Thymus (tissue), 11 donors: Measurements from ENCODE around the gene PRCC. TPM values are rescaled to one million over a fixed set of nuclear protein-coding genes. Genes with fewer than 3 reads are reported as not detected.
A peak's percentile ranks its signal among the peaks of the same experiment; 100 is the strongest.

Source experiments
- DNase-seq, 9 donors: peaks; one replicate each; pipeline ENCODE4 v3.0.0-alpha.2; 2013; ENCODE audit warnings: low spot score in 9 of 9, low read depth in 6 of 9, missing footprints in 1 of 9
- H3K27ac ChIP-seq, 2 donors: one replicate each; pipeline ENCODE4 v1.5.1; 2013; ENCODE audit warnings: control low read depth in 1 of 2, low read depth in 1 of 2, low read length in 1 of 2, mild to moderate bottlenecking in 1 of 2, moderate library complexity in 1 of 2
- H3K27me3 ChIP-seq, 2 donors: one replicate each; pipeline ENCODE4 v1.5.1; 2013; ENCODE audit warnings: low read length in 1 of 2; ENCODE audit not compliant: control insufficient read depth in 2 of 2, insufficient read depth in 1 of 2
- H3K36me3 ChIP-seq, 2 donors: one replicate each; pipeline ENCODE4 v1.5.1; 2013; ENCODE audit warnings: low read length in 1 of 2, mild to moderate bottlenecking in 1 of 2, moderate library complexity in 1 of 2; ENCODE audit not compliant: control insufficient read depth in 2 of 2, insufficient read depth in 2 of 2
- H3K4me1 ChIP-seq, 2 donors: one replicate each; pipeline ENCODE4 v1.5.1; 2013; ENCODE audit warnings: low read length in 2 of 2; ENCODE audit not compliant: control insufficient read depth in 2 of 2, insufficient read depth in 2 of 2
- H3K4me3 ChIP-seq, 2 donors: one replicate each; pipeline ENCODE4 v1.5.1; 2013; ENCODE audit warnings: low read length in 2 of 2, control low read depth in 1 of 2, mild to moderate bottlenecking in 1 of 2
- H3K9me3 ChIP-seq, 2 donors: one replicate each; pipeline ENCODE4 v1.5.1; 2013; ENCODE audit warnings: low read length in 1 of 2, mild to moderate bottlenecking in 1 of 2; ENCODE audit not compliant: control insufficient read depth in 2 of 2, insufficient read depth in 1 of 2
- WGBS: extraction: QIAGEN DNeasy Blood & Tissue Kit; methylation state at CpG from one replicate; pipeline ENCODE4 v1.1.7; 2013; 5-methylcytosine and 5-hydroxymethylcytosine counted together
- polyA plus RNA-seq: library from polyadenylated mRNA; stranded (reverse); fragments of 200-250 nt; gene quantifications from one replicate; pipeline ENCODE4 v1.2.3, GENCODE V29; 2013
- total RNA-seq: library from RNA; stranded (reverse); fragments of 120-200 nt; gene quantifications from one replicate; pipeline ENCODE4 v1.2.4, GENCODE V29; 2013
- donor health status: healthy.

The PRCC gene
- total and polyA plus RNA-seq, 2 donors = 29.1 to 72.9 TPM

DNA sequence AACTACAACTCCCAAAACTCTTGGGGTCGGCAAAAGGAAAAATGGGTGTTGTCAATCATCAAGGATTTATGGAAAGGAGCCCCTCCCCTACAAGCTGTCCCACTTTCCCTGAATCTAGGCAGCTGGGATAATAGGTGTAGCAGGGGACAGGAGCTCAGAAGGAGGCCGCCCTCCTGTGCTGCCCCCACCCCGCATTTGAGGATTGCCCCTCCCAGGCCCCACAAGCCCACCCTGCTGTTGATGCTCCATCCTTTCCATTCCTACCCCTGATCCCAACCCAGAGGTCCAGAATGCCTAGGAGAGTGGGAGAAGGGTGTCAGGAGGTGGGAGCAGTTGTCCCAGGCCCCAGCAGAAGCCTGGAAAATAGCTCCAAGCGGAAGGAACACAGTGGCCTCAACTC is 24.5 kb upstream of the PRCC start:
- H3K4me1 ChIP-seq = peaks cover 12 to 57% of the 10 kb centered on the region in 2 donors
- no peaks in the 10 kb centered on the region for H3K27me3 ChIP-seq
- 98% methylated on average over 4 of the region's 4 CpGs for WGBS
- no peak for DNase-seq
- H3K27ac ChIP-seq = no peak overlapping the region
- peaks cover 32 to 53% of the 10 kb centered on the region in 2 donors for H3K36me3 ChIP-seq
- H3K4me3 ChIP-seq = no peak overlapping the region
- H3K9me3 ChIP-seq = no peaks in the 10 kb centered on the region

DNA sequence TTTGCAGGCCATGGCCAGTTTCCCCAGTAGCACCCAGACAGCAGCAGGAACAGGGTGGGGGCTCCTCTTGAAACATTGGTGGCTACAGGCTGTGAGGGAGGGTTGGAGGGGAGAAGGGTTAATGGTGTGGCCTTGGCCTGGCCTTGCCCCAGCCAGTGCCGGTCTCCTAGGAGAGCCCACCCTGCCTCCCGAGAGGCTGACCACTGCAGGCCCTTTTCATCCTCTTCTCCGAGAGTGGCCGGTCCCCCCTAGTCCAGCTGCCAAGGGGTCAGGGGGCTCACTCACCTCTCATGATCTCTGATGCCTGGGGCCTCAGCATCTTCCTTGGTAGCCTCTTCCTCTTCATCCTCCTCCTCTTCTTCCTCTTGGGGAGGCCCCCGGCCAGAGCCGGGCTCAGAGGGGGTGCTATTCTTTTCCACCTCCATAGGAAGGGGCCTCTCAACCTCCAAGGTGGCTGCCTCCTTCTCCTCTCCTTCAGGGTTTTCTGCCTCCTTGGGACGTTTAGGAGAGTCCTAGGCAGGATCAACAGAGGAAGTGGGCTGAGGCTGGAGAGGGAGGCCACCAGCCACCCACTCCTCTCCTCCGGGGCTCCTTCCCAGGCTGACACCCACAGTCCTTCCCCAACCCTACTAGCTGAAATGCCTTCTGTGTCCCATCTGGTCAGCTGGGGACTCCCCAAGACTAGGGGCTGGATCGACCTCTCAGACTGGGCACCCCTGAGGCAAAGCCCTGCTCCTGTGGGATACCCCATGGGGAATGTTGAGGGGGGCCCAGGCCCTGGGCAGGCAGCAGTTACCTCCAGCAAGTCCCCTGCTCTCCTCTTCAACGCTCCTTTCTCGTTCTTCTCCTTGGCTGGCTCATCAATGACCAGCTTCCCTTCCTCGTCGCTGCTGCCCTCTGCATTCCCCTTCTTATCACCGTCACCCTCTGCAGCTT is 23.7 kb upstream of the PRCC start:
- H3K4me1 ChIP-seq = peaks cover 20 to 65% of the 10 kb centered on the region in 2 donors
- WGBS = 94% methylated on average over 14 of the region's 14 CpGs
- peaks cover 27 to 50% of the 10 kb centered on the region in 2 donors for H3K36me3 ChIP-seq
- no peak overlapping the region for H3K27ac ChIP-seq
- no peaks in the 10 kb centered on the region for H3K27me3 ChIP-seq
- H3K4me3 ChIP-seq = no peak overlapping the region
- H3K9me3 ChIP-seq = no peaks in the 10 kb centered on the region
- no peak for DNase-seq

DNA sequence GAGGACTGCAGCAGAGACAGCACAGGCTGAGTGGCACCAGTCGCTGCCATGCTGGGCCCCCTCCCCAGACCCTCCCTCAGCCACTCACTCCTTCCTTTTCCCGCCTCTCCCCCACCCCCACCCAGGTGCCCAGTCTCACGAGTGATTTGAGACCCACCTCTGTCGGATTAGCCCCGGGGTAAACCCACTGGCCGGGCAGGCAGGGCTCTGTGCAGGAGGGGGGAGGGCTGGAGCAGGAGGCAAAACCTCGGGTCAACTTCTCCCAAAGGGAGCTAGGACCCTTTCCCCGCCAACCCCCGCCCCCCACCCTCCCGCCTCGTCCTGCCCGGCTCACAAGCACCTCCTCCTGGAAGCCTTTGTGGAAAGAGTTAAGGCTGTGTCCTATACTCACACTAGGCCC is 23.0 kb upstream of the PRCC start:
- Histone ChIP-seq H3K27ac (no peak overlapping the region), H3K36me3 (peaks cover 27 to 47% of the 10 kb centered on the region in 2 donors), H3K27me3 (no peaks in the 10 kb centered on the region), H3K9me3 (no peaks in the 10 kb centered on the region), H3K4me3 (no peak overlapping the region), H3K4me1 (peaks cover 27 to 72% of the 10 kb centered on the region in 2 donors)
- DNase-seq = no peak
- WGBS = 87% methylated on average over 12 of the region's 12 CpGs

DNA sequence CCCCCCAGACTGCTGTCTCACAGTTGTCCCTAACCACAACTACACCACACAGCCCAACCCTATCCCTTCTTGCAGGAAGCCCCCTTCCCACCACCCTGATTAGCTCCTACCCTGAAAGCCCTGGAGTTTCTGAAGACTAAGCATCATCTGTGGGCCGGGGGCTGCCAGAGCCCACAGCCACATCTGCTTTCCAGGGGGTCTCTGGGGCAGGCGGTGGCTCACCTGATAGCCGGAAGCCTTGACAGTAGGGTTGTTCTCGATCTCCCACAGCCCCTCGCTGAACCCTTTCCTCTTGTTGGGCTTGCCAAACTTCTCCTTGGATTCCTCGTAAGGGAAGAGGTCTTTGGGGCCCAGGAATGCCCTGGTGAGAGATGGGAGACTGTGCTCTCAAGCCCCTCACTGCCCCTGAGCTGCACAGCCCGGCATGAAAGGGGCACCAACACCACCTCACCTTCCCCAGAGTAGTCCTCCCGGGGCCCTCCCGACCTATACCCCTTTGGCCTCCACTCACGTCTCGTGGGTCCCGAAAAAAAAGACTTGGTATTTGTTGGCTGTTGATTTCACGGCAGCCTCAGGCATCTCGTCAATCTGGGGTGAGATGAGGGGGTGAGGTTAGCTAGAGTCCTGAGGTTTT is 22.4 kb upstream of the PRCC start:
- DNase-seq = no peak
- Histone ChIP-seq H3K9me3 (no peaks in the 10 kb centered on the region), H3K36me3 (peaks cover 27 to 53% of the 10 kb centered on the region in 2 donors), H3K4me1 (peaks cover 30 to 78% of the 10 kb centered on the region in 2 donors), H3K27me3 (no peaks in the 10 kb centered on the region), H3K4me3 (no peak overlapping the region), H3K27ac (no peak overlapping the region)
- 81% methylated on average over 14 of the region's 14 CpGs for WGBS

DNA sequence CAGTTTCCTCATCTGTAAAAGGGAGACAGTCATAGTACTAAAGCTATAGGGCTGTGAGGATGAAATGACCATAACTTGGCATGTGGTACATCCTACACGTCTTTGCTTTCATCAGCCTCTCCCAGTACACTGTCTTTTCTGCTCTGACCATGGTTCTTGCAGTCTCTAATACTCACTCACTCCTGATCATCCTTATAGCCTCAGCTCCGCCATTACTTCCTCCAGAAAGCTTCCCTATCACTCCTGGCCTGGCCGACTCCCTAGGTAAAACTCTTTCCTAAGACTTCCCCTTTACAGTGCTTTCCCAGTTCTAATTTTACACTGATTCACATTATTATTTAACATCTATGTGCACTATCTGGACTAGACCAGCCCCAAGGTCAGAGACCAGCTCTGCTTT is 21.5 kb upstream of the PRCC start:
- Histone ChIP-seq H3K4me3 (no peak overlapping the region), H3K4me1 (peaks cover 33 to 80% of the 10 kb centered on the region in 2 donors), H3K36me3 (peaks cover 27 to 55% of the 10 kb centered on the region in 2 donors), H3K27me3 (no peaks in the 10 kb centered on the region), H3K27ac (no peak overlapping the region), H3K9me3 (no peaks in the 10 kb centered on the region)
- 94% methylated on average over 3 of the region's 3 CpGs for WGBS
- no peak for DNase-seq

DNA sequence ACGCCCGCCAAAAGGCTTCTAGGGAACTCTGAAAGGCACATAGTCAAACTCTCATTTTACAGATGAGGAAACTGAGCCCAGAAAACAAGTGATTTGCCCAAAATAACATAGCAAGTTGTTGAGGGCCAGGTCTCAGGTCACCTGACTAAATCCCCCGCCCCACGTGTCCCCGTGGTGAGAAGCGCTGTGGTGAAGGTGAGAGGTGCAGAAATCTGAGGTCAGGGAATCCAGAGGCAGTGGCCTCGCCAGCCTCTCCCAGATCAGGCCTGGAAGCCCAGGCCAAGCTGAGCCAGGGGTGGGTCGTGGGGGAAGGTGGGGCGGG is 21.0 kb upstream of the PRCC start:
- Histone ChIP-seq H3K9me3 (no peaks in the 10 kb centered on the region), H3K36me3 (peaks cover 27 to 54% of the 10 kb centered on the region in 2 donors), H3K4me1 (peaks cover 32 to 78% of the 10 kb centered on the region in 2 donors), H3K27me3 (no peaks in the 10 kb centered on the region), H3K27ac (peak overlapping the region; percentile 85 to 91), H3K4me3 (peak overlapping the region in 1 of 2 donors; percentile 44)
- no peak for DNase-seq
- 84% methylated on average over 9 of the region's 9 CpGs for WGBS

DNA sequence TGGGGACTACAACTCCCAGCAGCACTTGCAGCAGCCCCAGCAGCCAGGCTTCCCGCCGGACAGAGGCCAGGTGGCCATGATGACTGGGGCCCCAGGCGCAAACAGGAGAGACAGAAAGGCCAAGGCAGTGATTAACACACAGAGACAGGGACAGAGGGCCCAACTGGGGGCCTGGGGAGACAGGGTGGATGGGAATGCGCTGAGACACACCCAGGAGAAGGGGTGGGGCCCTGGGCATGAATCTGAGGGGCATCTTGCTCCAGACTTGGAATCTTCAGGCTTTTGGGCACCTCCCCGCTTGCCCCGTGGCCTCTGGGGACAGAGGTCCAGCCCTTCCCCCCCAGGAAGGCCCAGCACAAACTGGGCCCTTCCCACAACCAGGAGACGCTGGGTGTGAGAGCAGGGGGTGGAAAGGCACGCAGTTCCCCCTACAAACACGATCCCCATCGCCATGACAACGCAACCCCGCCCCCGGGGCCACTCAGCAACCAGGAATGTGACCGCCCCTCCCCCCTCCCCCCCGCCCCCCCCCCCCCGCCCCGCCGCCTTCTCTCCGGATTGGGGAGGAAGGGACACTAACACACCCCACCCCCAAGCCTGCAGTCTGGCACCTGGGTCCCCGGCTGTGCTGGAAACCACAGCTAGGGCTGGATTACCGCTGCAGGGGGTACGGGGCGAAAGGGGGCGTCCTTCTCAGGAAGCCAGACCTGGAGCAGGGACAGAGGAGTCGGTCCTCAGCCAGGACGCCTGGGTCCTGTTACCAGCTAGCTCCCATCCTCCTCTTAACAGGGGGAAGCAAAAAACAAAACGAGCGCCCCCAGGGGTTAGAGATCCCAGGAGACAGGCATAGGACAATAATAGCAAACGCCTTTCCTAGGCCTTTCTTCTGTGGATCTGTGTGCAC is 20.4 kb upstream of the PRCC start:
- peaks cover 31 to 74% of the 10 kb centered on the region in 2 donors for H3K4me1 ChIP-seq
- H3K27ac ChIP-seq = peak overlapping the region; percentile 90 to 91
- no peaks in the 10 kb centered on the region for H3K27me3 ChIP-seq
- H3K9me3 ChIP-seq = no peaks in the 10 kb centered on the region
- peaks cover 27 to 48% of the 10 kb centered on the region in 2 donors for H3K36me3 ChIP-seq
- DNase-seq = peak in 3 of 9 donors; percentile 66 to 82 (median 68)
- 12% methylated on average over 24 of the region's 29 CpGs for WGBS
- H3K4me3 ChIP-seq = peak overlapping the region; percentile 41 to 44

DNA sequence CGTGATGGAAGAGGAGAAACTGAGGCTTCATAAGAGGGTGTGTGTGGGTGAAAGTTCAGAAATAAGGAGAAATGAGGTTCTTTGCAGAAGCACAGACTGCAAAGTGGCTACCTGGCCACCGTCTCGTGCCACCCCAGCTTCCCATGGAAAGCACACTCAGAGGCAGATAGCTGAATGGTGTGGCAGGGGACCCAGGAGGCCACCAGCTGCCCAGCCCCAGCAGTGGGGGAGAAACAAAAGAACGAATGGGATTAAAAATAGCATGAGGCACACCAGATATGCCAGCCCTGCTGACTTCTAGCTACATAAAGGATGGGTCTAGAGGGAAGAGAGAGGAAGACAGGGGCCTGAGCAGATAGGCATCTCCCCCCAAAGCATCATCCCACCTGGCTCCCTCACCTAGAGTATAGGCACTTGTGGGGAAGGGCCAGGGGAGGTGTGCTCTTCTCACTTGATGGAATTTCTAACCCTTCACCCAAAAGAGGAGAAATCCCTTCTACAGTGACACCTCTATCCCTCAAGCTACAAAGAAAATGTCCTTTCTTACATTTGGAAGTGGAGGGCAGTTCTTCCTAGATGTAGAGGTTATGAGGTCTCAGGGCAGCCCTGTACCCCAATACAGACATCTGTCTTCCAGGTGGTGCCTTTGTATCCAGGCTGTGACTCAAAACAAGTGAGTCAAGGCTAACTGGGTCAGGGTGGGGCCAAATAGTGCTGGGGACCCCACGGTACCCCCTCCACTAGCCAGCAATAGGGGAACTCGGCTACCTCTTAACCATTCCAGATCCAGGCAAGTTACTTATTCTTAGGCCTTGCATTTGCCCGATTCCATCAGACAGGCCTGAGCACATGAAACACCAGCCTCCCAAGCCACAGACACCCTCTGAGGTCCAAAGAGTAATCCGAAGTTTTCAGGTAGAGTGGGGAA is 19.3 kb upstream of the PRCC start:
- H3K27me3 ChIP-seq = no peaks in the 10 kb centered on the region
- peak overlapping the region; percentile 66 to 95 for H3K4me3 ChIP-seq
- H3K27ac ChIP-seq = peak overlapping the region; percentile 85 to 90
- peak in 1 of 9 donors; percentile 41 for DNase-seq
- no peaks in the 10 kb centered on the region for H3K9me3 ChIP-seq
- peaks cover 34 to 73% of the 10 kb centered on the region in 2 donors for H3K4me1 ChIP-seq
- H3K36me3 ChIP-seq = peaks cover 20 to 38% of the 10 kb centered on the region in 2 donors
- WGBS = 25% methylated on average over 8 of the region's 8 CpGs
